OCI-LY1 (cell line): ENCODE measurements around the gene EML5.

ENCODE experiments used
- EZH2 ChIP-seq: fragments of 200-600 bp; sonication (generic), shearing (Covaris generic); IDR thresholded peaks from 2 replicates; pipeline ENCODE4 v1.8.0; 2017; ENCODE audit warnings: borderline replicate concordance, mixed run types, mild to moderate bottlenecking, antibody characterized with exemption, low read length, moderate library complexity, mixed read lengths
- TF ChIP-seq, protein P1 (sequence below): fragments of 200-600 bp; sonication (generic), shearing (Covaris generic); IDR thresholded peaks from 2 replicates; pipeline ENCODE4 v1.5.1; 2017; ENCODE audit warnings: mild to moderate bottlenecking, antibody characterized with exemption, low read length, moderate library complexity, mixed read lengths

DNA sequence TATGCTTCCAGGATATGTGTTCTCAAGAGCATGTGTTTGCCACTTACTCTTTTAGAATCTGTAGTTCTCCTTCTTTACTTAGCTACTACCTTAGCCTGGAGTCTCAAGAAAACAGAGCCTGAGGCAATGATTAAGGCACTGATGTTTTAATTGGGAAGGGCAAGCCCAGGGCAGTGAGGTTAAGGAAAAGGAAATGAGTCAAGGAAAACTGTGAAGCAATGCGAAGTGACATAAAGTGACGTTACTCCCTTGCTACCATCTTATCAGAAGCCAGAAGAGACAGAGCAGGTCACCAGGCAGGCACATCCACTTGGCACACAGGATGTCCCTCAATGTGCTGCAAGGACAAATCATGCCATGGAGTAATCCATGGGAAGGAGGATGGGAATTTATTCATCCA lies 11.3 kb upstream of the EML5 start:
- TF ChIP-seq, protein P1, sequence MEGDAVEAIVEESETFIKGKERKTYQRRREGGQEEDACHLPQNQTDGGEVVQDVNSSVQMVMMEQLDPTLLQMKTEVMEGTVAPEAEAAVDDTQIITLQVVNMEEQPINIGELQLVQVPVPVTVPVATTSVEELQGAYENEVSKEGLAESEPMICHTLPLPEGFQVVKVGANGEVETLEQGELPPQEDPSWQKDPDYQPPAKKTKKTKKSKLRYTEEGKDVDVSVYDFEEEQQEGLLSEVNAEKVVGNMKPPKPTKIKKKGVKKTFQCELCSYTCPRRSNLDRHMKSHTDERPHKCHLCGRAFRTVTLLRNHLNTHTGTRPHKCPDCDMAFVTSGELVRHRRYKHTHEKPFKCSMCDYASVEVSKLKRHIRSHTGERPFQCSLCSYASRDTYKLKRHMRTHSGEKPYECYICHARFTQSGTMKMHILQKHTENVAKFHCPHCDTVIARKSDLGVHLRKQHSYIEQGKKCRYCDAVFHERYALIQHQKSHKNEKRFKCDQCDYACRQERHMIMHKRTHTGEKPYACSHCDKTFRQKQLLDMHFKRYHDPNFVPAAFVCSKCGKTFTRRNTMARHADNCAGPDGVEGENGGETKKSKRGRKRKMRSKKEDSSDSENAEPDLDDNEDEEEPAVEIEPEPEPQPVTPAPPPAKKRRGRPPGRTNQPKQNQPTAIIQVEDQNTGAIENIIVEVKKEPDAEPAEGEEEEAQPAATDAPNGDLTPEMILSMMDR: no peak
- TF ChIP-seq EZH2: no peak
